Prostate gland (tissue), 2 donors: ENCODE data around the gene MEGF10. TPM values are rescaled to one million over a fixed set of nuclear protein-coding genes. Genes with fewer than 3 reads are reported as not detected.
"Not testable (repeated sequence)": the region's sequence is repeated elsewhere in the genome, so short reads cannot be mapped to it uniquely, and the experiment has no call there.

Experiments used
- DNase-seq: peaks from one replicate; pipeline ENCODE4 v3.0.0-alpha.2; 2019; ENCODE audit warnings: low spot score
- H3K27ac ChIP-seq, 2 donors: fragments of 200-600 bp; sonication (generic); 2 replicates each; pipeline ENCODE4 v1.5.1; 2017 to 2019
- H3K27me3 ChIP-seq: fragments of 200-600 bp; sonication (generic); replicated peaks from 2 replicates; pipeline ENCODE4 v1.5.1; 2019; ENCODE audit not compliant: insufficient read depth
- H3K36me3 ChIP-seq, 2 donors: fragments of 200-600 bp; sonication (generic); 1 replicate in 1 of 2; 2 replicates in 1 of 2; pipeline versions ENCODE4 v1.5.1 to v1.8.1; 2017 to 2019
- H3K4me1 ChIP-seq: fragments of 200-600 bp; sonication (generic); replicated peaks from 2 replicates; pipeline ENCODE4 v1.5.1; 2019
- H3K4me3 ChIP-seq, 2 donors: fragments of 200-600 bp; sonication (generic); 2 replicates each; pipeline ENCODE4 v1.5.1; 2017 to 2019
- H3K9me3 ChIP-seq: fragments of 200-600 bp; sonication (generic); 2 replicates; pipeline ENCODE4 v1.5.1; 2017
- POLR2A ChIP-seq: fragments of 450-650 bp; IDR thresholded peaks from one replicate; pipeline ENCODE4 v1.6.1; 2016; ENCODE audit warnings: antibody characterized with exemption, mild to moderate bottlenecking
- POLR2AphosphoS5 ChIP-seq: sonication (generic); formaldehyde crosslinking; IDR thresholded peaks from one replicate; pipeline ENCODE4 v1.6.1; 2017; ENCODE audit warnings: antibody characterized with exemption
- WGBS: methylation state at CpG from one replicate; pipeline ENCODE4 v1.1.5; 2018; 5-methylcytosine and 5-hydroxymethylcytosine counted together
- intact Hi-C: fragments of 100-400 bp; cut with DNase I; formaldehyde crosslinking; loops from one replicate; pipeline ENCODE4 v1.14.2; 2022
- total RNA-seq, 2 donors: library from RNA; depleted of rRNA; stranded (reverse); fragments of >200 nt; gene quantifications; one replicate each; pipeline ENCODE4 v1.1.0, GENCODE V29; 2016
- TF ChIP-seq, protein P1 (sequence below), 4 experiments: fragments of 200-600 bp in 2 of 4; fragments of 450-650 bp in 2 of 4; sonication (generic) in 2 of 4; IDR thresholded peaks; 1 replicate in 3 of 4; 2 replicates in 1 of 4; pipeline ENCODE4 v1.5.1; 2016 to 2019; ENCODE audit warnings: antibody characterized with exemption in 4 of 4, mild to moderate bottlenecking in 2 of 4, moderate library complexity in 2 of 4

MEGF10 gene
- total RNA-seq, 2 donors from 2014 or later = 0.77 to 7.9 TPM

DNA sequence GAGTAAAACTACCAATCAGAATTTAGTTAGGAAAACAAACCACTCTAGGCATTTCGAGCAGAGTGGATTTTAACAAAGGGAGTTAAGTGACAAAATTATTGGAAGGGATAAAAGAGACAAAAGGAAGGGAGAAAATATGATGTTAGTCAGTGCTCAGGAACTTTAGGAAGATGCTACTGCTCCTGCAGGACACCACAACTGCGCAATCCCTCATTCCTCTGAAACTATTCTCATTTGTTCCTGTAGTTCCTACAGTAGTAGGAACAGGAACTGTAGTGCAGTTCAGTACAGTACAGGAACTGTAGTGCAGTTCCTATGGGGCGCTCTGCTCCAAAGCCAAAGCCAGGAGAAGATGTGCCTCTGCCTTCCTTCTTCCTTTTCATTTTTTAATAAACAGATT, 29.9 kb upstream of the MEGF10 start:
- intact Hi-C loops = no loop called here
- Histone ChIP-seq H3K27ac (no peak overlapping the region), H3K4me3 (no peak overlapping the region), H3K4me1 (no peaks in the 10 kb centered on the region), H3K27me3 (no peaks in the 10 kb centered on the region), H3K9me3 (no peaks in the 10 kb centered on the region), H3K36me3 (no peaks in the 10 kb centered on the region)
- WGBS = 76% methylated on average over 3 of the region's 3 CpGs
- no peak for TF ChIP-seq POLR2A
- TF ChIP-seq, protein P1, sequence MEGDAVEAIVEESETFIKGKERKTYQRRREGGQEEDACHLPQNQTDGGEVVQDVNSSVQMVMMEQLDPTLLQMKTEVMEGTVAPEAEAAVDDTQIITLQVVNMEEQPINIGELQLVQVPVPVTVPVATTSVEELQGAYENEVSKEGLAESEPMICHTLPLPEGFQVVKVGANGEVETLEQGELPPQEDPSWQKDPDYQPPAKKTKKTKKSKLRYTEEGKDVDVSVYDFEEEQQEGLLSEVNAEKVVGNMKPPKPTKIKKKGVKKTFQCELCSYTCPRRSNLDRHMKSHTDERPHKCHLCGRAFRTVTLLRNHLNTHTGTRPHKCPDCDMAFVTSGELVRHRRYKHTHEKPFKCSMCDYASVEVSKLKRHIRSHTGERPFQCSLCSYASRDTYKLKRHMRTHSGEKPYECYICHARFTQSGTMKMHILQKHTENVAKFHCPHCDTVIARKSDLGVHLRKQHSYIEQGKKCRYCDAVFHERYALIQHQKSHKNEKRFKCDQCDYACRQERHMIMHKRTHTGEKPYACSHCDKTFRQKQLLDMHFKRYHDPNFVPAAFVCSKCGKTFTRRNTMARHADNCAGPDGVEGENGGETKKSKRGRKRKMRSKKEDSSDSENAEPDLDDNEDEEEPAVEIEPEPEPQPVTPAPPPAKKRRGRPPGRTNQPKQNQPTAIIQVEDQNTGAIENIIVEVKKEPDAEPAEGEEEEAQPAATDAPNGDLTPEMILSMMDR (IDR thresholded peaks at IDR 0.05) = no peak
- TF ChIP-seq POLR2AphosphoS5 = no peak
- DNase-seq = no peak

DNA sequence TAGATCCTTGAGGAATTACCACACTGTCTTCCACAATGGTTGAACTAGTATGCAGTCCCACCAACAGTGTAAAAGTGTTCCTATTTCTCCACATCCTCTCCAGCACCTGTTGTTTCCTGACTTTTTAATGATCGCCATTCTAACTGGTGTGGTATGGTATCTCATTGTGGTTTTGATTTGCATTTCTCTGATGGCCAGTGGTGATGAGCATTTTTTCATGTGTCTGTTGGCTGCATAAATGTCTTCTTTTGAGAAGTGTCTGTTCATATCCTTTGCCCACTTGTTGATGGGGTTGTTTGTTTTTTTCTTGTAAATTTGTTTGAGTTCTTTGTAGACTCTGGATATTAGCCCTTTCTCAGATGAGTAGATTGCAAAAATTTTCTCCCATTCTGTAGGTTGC, 25.1 kb upstream of the MEGF10 start:
- H3K27ac ChIP-seq, H3K36me3 ChIP-seq, H3K4me1 ChIP-seq, intact Hi-C loops, DNase-seq, H3K9me3 ChIP-seq, H3K27me3 ChIP-seq, H3K4me3 ChIP-seq: not testable (repeated sequence)
- WGBS = 100% methylated on average over 1 of the region's 1 CpG

DNA sequence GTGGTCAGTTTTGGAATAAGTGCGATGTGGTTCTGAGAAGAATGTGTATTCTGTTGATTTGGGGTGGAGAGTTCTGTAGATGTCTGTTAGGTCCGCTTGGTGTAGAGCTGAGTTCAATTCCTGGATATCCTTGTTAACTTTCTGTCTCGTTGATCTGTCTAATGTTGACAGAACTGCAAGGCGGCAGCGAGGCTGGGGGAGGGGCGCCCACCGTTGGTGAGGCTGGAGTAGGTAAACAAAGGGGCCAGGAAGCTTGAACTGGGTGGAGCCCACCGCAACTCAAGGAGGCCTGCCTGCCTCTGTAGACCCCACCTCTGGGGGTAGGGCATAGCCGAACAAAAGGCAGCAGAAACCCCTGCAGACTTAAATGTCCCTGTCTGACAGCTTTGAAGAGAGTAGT, 22.3 kb upstream of the MEGF10 start:
- H3K36me3 ChIP-seq, DNase-seq, H3K9me3 ChIP-seq, H3K4me3 ChIP-seq, intact Hi-C loops, H3K27me3 ChIP-seq, H3K27ac ChIP-seq, H3K4me1 ChIP-seq: not testable (repeated sequence)
- 38% methylated on average over 9 of the region's 9 CpGs for WGBS

DNA sequence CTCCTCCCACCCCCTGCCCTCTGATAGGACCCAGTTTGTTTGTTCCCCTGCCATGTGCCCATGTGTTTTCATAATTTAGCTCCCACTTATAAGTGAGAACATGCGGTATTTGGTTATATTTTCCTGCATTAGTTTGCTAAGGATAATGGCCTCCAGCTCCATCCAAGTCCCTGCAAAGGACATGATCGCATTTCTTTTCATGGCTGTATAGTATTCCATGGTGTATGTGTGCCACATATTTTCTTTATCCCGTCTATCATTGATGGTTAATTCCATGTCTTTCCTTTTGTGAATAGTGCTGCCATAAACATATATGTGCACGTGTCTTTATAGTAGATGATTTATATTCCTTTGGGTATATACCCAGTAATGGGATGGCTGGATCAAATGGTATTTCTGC, 19.9 kb upstream of the MEGF10 start:
- H3K9me3 ChIP-seq, intact Hi-C loops, DNase-seq, H3K4me3 ChIP-seq, H3K4me1 ChIP-seq, H3K27me3 ChIP-seq, H3K27ac ChIP-seq, H3K36me3 ChIP-seq: not testable (repeated sequence)
- 96% methylated on average over 4 of the region's 4 CpGs for WGBS

DNA sequence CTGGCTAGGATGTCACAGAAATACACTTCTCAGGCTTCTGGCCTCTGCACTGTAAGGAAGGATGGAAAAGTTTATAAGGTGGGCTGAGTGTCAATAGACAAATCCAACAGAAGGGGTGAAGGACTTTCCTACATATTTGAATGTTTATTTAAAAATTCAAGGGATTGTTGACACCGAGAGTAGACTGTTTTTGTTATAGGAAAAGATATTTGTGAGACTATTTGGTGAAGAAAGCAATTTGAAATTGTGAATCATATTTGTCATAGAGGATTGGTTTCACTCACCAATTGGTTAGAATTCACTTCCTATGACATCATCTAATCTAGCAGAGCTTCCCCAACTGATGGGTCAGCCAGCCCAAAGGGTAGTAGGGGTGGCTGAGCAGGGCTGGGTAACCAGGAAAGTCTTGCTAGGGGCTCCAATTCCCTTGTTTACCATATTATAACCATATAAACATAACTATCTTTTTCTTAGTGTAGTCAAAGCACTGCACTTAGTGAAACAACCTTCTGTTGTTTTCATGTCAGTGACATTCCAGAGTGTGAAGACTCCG, 14.9 kb upstream of the MEGF10 start:
- Histone ChIP-seq H3K4me1 (no peaks in the 10 kb centered on the region), H3K27ac (no peak overlapping the region), H3K9me3 (no peaks in the 10 kb centered on the region), H3K36me3 (no peaks in the 10 kb centered on the region), H3K27me3 (no peaks in the 10 kb centered on the region), H3K4me3 (no peak overlapping the region)
- DNase-seq = no peak
- WGBS = 67% methylated on average over 2 of the region's 2 CpGs
- intact Hi-C loops = no loop called here
- TF ChIP-seq POLR2AphosphoS5 = no peak

DNA sequence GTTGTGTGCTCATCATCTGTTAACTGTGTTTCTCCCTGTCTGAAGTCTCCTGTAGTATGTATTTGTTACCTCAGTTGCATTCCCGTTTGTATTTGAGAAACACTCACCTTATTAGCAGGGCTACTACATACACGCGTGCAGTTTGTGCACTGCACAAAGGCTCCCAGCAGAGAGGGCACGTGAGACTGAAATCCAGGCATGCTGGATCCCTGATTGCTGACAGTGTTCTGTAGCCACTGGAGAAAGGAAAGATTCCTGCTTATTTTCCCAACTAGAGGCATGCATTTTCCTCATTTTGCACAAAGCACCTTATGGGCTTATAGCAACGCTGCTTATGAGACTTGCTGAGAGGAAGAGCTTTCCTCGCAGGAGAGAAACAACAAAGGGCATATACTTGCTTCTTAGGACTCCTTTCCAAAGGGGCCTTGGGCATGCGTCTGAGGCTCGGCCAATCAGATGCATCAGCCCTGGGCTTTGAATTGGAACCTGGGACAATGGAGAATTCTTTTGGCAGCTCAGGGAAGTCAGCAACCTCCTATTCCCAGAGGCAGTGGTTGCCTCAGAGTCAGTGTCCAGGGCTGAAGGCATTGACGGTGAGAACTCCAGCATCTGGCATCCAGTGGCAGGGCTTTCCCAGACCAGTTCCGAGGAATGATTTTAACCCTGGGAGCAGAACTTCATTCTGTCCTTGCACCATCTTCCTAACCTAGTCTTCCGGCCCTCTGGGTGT, 9.9 kb upstream of the MEGF10 start:
- H3K9me3 ChIP-seq = no peaks in the 10 kb centered on the region
- no peaks in the 10 kb centered on the region for H3K27me3 ChIP-seq
- WGBS = 67% methylated on average over 11 of the region's 11 CpGs
- H3K4me1 ChIP-seq = no peaks in the 10 kb centered on the region
- no peak overlapping the region for H3K4me3 ChIP-seq
- H3K27ac ChIP-seq = no peak overlapping the region
- H3K36me3 ChIP-seq = no peaks in the 10 kb centered on the region
- peak; percentile 1 for TF ChIP-seq POLR2AphosphoS5
- TF ChIP-seq, protein P1 (IDR thresholded peaks at IDR 0.05) = no peak
- intact Hi-C loops = no loop called here
- no peak for DNase-seq

DNA sequence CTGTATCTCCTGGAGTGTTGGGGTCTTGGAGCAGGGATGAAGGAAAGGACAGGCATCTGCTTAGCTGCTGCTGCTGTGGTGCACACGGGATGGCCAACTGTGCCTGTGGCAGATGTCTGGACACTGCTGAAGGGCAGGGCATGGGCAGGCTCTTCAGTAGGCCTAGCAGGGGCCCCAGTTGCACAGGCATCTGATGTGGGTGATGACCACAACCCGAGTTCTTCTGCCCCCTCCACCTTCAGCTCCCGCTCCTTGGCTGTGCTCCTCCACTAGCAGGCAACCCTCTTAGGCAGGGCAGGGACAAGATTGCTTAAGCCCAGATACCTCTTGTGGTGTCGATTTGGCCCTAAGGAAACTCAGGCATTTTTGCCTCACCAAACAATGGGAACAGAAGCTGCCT, 9.0 kb upstream of the MEGF10 start:
- no peak for DNase-seq
- no peak for TF ChIP-seq POLR2A
- TF ChIP-seq POLR2AphosphoS5 = no peak
- TF ChIP-seq, protein P1 (IDR thresholded peaks at IDR 0.05) = no peak
- Histone ChIP-seq H3K27me3 (no peaks in the 10 kb centered on the region), H3K4me1 (no peaks in the 10 kb centered on the region), H3K9me3 (no peaks in the 10 kb centered on the region), H3K27ac (no peak overlapping the region), H3K4me3 (no peak overlapping the region), H3K36me3 (no peaks in the 10 kb centered on the region)
- intact Hi-C loops = no loop called here
- 84% methylated on average over 4 of the region's 4 CpGs for WGBS
